ENCODE measurements around the gene ATRIP. TPM values are rescaled to one million over a fixed set of nuclear protein-coding genes. Genes with fewer than 3 reads are reported as not detected.
"Not testable (repeated sequence)": the region's sequence is repeated elsewhere in the genome, so short reads cannot be mapped to it uniquely, and the experiment has no call there.

ATRIP gene
- total and polyA plus RNA-seq, 4 donors = 4.0 to 7.5 (median 5.7) TPM

GRCh38 chr3:48472673-48472922 lies 26.1 kb downstream of the ATRIP start:
- H3K4me1 ChIP-seq (ENCODE audit: control insufficient read depth in 1 of 2, insufficient read depth in 2 of 2, low read length in 2 of 2) = no peaks in the 10 kb centered on the region
- no peaks in the 10 kb centered on the region for H3K27me3 ChIP-seq (ENCODE audit: control insufficient read depth in 1 of 2, insufficient read depth in 2 of 2, low read length in 1 of 2)
- no peaks in the 10 kb centered on the region for H3K9me3 ChIP-seq (ENCODE audit: control insufficient read depth, low read length)
- no peak for DNase-seq
- H3K4me3 ChIP-seq (ENCODE audit: low read length in 2 of 2) = peak overlapping the region; percentile 77 to 96
- WGBS, 2 donors = 0 to 1% methylated on average over 5 of the region's 5 CpGs
- no peaks in the 10 kb centered on the region for H3K36me3 ChIP-seq (ENCODE audit: control insufficient read depth in 1 of 2, insufficient read depth in 2 of 2, low read length in 1 of 2)
- peak overlapping the region; percentile 71 to 99 for H3K27ac ChIP-seq (ENCODE audit: low read depth in 1 of 2, low read length in 2 of 2)
- peak; percentile 28 for ATAC-seq (ENCODE audit: low FRiP score)
- intact Hi-C loops (cut with DNase I) = no loop called here

- peak overlapping the region; percentile 71 to 99 for H3K27ac ChIP-seq (ENCODE audit: low read depth in 1 of 2, low read length in 2 of 2)
- intact Hi-C loops (cut with DNase I) = loop anchor here in 1 of 2 donors (1.0 kb wide), 1 partner anchor 31 kb away; the partner anchor contains the start of gene SHISA5
- ATAC-seq (ENCODE audit: low FRiP score) = peak; percentile 94
- peak; percentile 96 for DNase-seq
- H3K4me3 ChIP-seq (ENCODE audit: low read length in 2 of 2) = peak overlapping the region; percentile 77 to 96
- no peaks in the 10 kb centered on the region for H3K9me3 ChIP-seq (ENCODE audit: control insufficient read depth, low read length)
- no peaks in the 10 kb centered on the region for H3K36me3 ChIP-seq (ENCODE audit: control insufficient read depth in 1 of 2, insufficient read depth in 2 of 2, low read length in 1 of 2)
- H3K4me1 ChIP-seq (ENCODE audit: control insufficient read depth in 1 of 2, insufficient read depth in 2 of 2, low read length in 2 of 2) = no peaks in the 10 kb centered on the region
- WGBS, 2 donors = 3% methylated on average over 17 of the region's 17 CpGs
- no peaks in the 10 kb centered on the region for H3K27me3 ChIP-seq (ENCODE audit: control insufficient read depth in 1 of 2, insufficient read depth in 2 of 2, low read length in 1 of 2)
Measured at GRCh38 chr3:48472923-48473616, 26.5 kb downstream of the ATRIP start.

DNA sequence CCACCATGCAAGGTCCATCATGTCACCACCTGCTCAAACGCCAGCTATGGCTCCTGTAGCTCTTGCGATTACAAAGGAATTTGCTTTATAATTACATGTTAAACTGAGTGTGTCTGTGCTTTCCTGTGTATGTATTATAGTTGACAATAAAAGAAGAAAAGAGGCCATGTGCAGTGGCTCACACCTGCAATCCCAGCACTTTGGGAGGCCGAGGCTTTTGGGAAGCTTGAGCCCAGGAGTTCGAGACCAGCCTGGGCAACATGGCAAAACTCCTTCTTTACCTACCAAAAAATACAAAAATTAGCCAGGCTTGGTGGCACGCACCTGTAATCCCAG lies 27.0 kb downstream of the ATRIP start:
- Histone ChIP-seq H3K9me3 (ENCODE audit: control insufficient read depth, low read length) (no peaks in the 10 kb centered on the region), H3K4me3 (ENCODE audit: low read length in 2 of 2) (no peak overlapping the region), H3K27ac (ENCODE audit: low read depth in 1 of 2, low read length in 2 of 2) (peak overlapping the region in 1 of 2 donors; percentile 99), H3K4me1 (ENCODE audit: control insufficient read depth in 1 of 2, insufficient read depth in 2 of 2, low read length in 2 of 2) (no peaks in the 10 kb centered on the region), H3K27me3 (ENCODE audit: control insufficient read depth in 1 of 2, insufficient read depth in 2 of 2, low read length in 1 of 2) (no peaks in the 10 kb centered on the region), H3K36me3 (ENCODE audit: control insufficient read depth in 1 of 2, insufficient read depth in 2 of 2, low read length in 1 of 2) (no peaks in the 10 kb centered on the region)
- DNase-seq (no peak), ATAC-seq (ENCODE audit: low FRiP score) (no peak)
- intact Hi-C loops (cut with DNase I) = loop anchor here in 1 of 2 donors (1.0 kb wide), 1 partner anchor 31 kb away; the partner anchor contains the start of gene SHISA5
- 64% methylated on average over 5 of the region's 5 CpGs for WGBS, 2 donors

DNA sequence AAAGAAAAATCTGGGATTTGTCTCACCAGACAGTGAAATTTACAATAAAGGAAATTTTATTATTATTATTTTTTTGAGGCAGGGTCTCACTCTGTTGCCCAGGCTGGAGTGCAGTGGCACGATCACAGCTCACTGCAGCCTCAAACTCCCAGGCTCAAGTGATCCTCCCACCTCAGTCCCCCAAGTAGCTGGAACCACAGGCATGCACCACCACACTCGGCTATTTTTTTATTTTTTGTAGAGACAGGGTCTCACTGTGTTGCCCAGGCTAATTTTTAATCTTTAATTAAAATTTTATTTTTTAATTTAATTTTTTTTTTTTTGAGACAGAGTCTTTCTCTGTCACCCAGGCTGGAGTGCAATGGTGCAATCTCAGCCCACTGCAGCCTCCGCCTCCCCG lies 27.5 kb downstream of the ATRIP start:
- H3K4me1 ChIP-seq (ENCODE audit: control insufficient read depth in 1 of 2, insufficient read depth in 2 of 2, low read length in 2 of 2); DNase-seq; H3K27me3 ChIP-seq (ENCODE audit: control insufficient read depth in 1 of 2, insufficient read depth in 2 of 2, low read length in 1 of 2); intact Hi-C loops (cut with DNase I); H3K9me3 ChIP-seq (ENCODE audit: control insufficient read depth, low read length); H3K36me3 ChIP-seq (ENCODE audit: control insufficient read depth in 1 of 2, insufficient read depth in 2 of 2, low read length in 1 of 2); H3K27ac ChIP-seq (ENCODE audit: low read depth in 1 of 2, low read length in 2 of 2); H3K4me3 ChIP-seq (ENCODE audit: low read length in 2 of 2); ATAC-seq (ENCODE audit: low FRiP score): not testable (repeated sequence)
- 93 to 95% methylated on average over 4 of the region's 4 CpGs for WGBS, 2 donors

DNA sequence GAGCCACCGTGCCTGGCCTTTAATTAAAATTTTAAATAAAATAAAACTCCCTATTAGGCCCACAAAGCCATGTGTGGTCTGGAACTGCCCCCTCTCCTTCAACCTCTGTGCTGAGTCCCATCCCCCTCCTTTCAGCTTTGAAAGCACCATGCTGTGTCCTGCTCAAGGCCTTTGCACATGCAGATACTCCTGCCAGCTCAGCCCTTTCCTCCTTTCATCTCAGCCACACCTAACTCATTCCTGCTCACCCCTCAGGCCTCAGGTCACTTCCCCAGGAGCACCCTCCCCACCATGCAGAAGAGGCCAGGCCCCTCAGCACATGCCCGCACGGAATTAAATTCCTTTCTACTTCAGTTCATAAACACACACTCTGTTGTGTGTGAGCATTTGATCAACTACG lies 28.1 kb downstream of the ATRIP start:
- no peaks in the 10 kb centered on the region for H3K4me1 ChIP-seq (ENCODE audit: control insufficient read depth in 1 of 2, insufficient read depth in 2 of 2, low read length in 2 of 2)
- no peak overlapping the region for H3K4me3 ChIP-seq (ENCODE audit: low read length in 2 of 2)
- no peaks in the 10 kb centered on the region for H3K9me3 ChIP-seq (ENCODE audit: control insufficient read depth, low read length)
- WGBS, 2 donors = 69 to 70% methylated on average over 4 of the region's 4 CpGs
- peak in 1 of 2 donors; percentile 31 for DNase-seq
- H3K27ac ChIP-seq (ENCODE audit: low read depth in 1 of 2, low read length in 2 of 2) = no peak overlapping the region
- peaks cover 0 to 1% of the 10 kb centered on the region in 2 donors for H3K36me3 ChIP-seq (ENCODE audit: control insufficient read depth in 1 of 2, insufficient read depth in 2 of 2, low read length in 1 of 2)
- intact Hi-C loops (cut with DNase I) = no loop called here
- H3K27me3 ChIP-seq (ENCODE audit: control insufficient read depth in 1 of 2, insufficient read depth in 2 of 2, low read length in 1 of 2) = no peaks in the 10 kb centered on the region
- no peak for ATAC-seq (ENCODE audit: low FRiP score)

DNA sequence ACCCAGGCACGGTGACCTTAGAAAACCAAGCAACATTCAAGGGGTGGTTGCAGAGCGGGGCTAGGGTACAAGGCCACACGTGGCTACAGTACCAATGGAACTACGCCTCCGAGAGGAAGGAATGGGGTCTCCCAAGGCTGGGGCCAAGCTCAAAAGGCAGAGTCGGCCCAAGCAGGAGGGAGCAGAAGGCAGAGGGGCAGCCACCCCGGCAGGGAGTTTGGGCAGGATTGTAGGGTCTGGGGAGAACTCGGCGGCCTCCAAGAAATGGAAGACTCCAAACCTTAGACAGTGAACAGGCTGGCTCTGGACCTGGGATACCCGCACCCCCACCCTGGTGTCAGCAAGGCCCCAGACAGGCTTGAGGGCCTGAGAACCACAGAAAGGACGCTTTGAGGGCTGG lies 28.7 kb downstream of the ATRIP start:
- H3K4me1 ChIP-seq (ENCODE audit: control insufficient read depth in 1 of 2, insufficient read depth in 2 of 2, low read length in 2 of 2) = no peaks in the 10 kb centered on the region
- DNase-seq = peak in 1 of 2 donors; percentile 62
- ATAC-seq (ENCODE audit: low FRiP score) = no peak

DNA sequence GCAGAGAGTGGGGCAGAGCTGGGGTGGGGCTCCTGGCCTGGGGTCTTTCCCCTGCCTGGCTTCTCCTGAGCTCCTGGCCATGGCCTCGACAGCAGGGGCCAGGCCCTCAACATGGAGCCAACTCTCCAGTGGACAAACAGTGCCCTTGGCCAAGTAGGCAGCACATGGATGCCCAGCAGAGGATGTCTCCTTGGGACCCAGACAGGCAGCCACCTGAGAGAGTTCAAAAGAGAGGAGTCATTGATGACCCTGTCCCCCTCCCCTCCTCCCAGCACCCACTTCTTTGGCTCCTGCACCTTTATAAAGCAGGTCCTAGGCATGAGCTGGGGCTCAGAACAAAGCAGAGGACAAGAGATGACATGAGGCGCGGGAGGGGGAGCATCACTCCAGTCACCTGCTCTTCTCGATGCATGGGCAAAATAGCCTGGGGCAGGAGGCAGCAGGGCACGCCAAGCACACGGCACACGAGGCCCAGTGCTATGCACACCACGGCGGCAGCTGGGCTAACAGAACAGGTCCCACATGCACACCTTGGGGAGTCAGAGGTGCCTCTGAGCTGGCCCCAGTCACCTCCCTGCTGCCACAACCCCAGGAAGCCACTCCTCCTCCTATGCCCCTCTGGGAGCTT lies 30.0 kb downstream of the ATRIP start:
- peaks cover 0 to 1% of the 10 kb centered on the region in 2 donors for H3K36me3 ChIP-seq (ENCODE audit: control insufficient read depth in 1 of 2, insufficient read depth in 2 of 2, low read length in 1 of 2)
- intact Hi-C loops (cut with DNase I) = no loop called here
- ATAC-seq (ENCODE audit: low FRiP score) = no peak
- peak in 1 of 2 donors; percentile 61 for DNase-seq
- H3K4me1 ChIP-seq (ENCODE audit: control insufficient read depth in 1 of 2, insufficient read depth in 2 of 2, low read length in 2 of 2) = no peaks in the 10 kb centered on the region
- H3K27me3 ChIP-seq (ENCODE audit: control insufficient read depth in 1 of 2, insufficient read depth in 2 of 2, low read length in 1 of 2) = no peaks in the 10 kb centered on the region
- H3K27ac ChIP-seq (ENCODE audit: low read depth in 1 of 2, low read length in 2 of 2) = no peak overlapping the region
- no peak overlapping the region for H3K4me3 ChIP-seq (ENCODE audit: low read length in 2 of 2)
- 78 to 90% methylated on average over 9 of the region's 9 CpGs for WGBS, 2 donors
- H3K9me3 ChIP-seq (ENCODE audit: control insufficient read depth, low read length) = no peaks in the 10 kb centered on the region

More for the DNA sequence above, 28.7 kb downstream of the ATRIP start:
- Histone ChIP-seq H3K9me3 (ENCODE audit: control insufficient read depth, low read length) (no peaks in the 10 kb centered on the region), H3K27me3 (ENCODE audit: control insufficient read depth in 1 of 2, insufficient read depth in 2 of 2, low read length in 1 of 2) (no peaks in the 10 kb centered on the region), H3K4me3 (ENCODE audit: low read length in 2 of 2) (no peak overlapping the region), H3K36me3 (ENCODE audit: control insufficient read depth in 1 of 2, insufficient read depth in 2 of 2, low read length in 1 of 2) (peaks cover 0 to 1% of the 10 kb centered on the region in 2 donors), H3K27ac (ENCODE audit: low read depth in 1 of 2, low read length in 2 of 2) (no peak overlapping the region)
- 77 to 78% methylated on average over 11 of the region's 11 CpGs for WGBS, 2 donors
- intact Hi-C loops (cut with DNase I) = no loop called here

GRCh38 chr3:48477959-48478520 lies 31.5 kb downstream of the ATRIP start:
- Histone ChIP-seq H3K27ac (ENCODE audit: low read depth in 1 of 2, low read length in 2 of 2) (no peak overlapping the region), H3K27me3 (ENCODE audit: control insufficient read depth in 1 of 2, insufficient read depth in 2 of 2, low read length in 1 of 2) (no peaks in the 10 kb centered on the region), H3K4me1 (ENCODE audit: control insufficient read depth in 1 of 2, insufficient read depth in 2 of 2, low read length in 2 of 2) (no peaks in the 10 kb centered on the region), H3K36me3 (ENCODE audit: control insufficient read depth in 1 of 2, insufficient read depth in 2 of 2, low read length in 1 of 2) (peaks cover 0 to 1% of the 10 kb centered on the region in 2 donors), H3K4me3 (ENCODE audit: low read length in 2 of 2) (no peak overlapping the region), H3K9me3 (ENCODE audit: control insufficient read depth, low read length) (no peaks in the 10 kb centered on the region)
- DNase-seq = peak in 1 of 2 donors; percentile 56
- intact Hi-C loops (cut with DNase I) = no loop called here
- 79 to 82% methylated on average over 8 to 9 of the region's 9 CpGs for WGBS, 2 donors
- no peak for ATAC-seq (ENCODE audit: low FRiP score)

Measured in aorta (tissue), 5 donors.